Middle frontal gyrus (tissue), 1 donor: ENCODE data around the gene ATP8B2.

Source experiments
- DNase-seq: peaks from one replicate; pipeline ENCODE4 v3.0.0-alpha.2; 2015; ENCODE audit warnings: low spot score; ENCODE audit errors: extremely low spot score

The ATP8B2 gene

DNA sequence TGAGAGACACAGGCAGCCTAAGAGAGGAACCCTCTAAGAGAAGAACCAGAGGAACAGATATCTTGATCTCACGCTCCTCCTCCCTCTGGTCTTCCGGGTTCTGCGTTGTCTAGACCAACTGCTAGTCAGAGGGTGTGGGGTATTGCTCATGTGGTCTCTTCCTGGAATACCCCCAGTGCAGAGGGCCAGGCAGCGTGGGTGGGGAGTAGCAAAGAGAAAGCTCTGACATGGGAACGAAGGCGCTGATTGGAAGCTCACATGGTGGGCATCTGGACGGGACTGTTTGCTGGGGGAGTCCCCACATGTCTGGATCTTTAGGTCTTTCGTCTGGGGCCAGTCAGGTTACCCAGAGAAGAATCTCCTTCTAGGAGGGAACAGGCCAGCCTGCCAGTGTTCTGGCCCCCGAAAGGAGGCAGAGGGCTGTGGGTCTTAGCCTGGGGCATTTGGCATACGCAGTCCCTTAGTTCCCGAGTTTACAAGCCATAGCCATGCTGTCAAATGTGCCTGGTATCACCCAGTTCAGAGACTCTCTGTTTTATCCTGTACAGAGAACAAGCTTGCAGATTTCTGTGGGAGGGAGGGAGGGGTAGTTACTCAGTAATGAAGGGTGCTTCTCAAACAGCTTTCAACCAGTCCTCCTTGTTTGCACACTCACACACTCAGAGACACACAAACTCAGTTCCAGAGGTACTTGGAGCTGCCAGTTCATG lies 61.5 kb downstream of the ATP8B2 start:
- no peak for DNase-seq

DNA sequence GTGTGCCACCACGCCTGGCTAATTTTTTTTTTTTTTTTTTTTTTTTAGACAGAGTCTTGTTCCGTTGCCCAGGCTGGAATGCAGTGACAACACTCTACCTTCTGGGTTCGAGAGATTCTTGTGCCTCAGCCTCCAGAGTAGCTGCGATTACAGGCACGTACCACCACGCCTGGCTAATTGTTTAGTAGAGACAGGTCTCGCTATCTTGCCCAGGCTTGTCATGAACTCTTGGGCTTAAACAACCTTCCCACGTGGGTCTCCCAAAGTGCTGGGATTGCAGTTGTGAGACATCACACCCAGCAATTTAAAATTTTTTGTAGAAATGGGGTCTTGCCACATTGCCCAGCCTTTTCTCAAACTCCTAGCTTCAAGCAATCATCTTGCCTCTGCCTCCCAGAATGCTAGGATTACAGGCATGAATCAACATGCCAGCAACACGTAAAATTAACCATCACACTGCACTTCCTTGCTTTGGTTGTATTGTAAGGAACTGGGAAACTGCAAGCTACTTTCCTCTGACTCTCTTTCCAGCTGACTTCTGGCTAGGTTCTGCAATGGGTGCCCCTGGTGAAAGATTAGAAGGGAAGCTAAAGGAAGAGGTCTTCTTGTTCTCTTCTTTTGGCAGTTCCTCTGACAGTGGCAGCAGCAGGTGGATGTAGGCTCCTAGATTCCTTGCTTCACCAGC lies 65.9 kb downstream of the ATP8B2 start:
- DNase-seq, result no peak

DNA sequence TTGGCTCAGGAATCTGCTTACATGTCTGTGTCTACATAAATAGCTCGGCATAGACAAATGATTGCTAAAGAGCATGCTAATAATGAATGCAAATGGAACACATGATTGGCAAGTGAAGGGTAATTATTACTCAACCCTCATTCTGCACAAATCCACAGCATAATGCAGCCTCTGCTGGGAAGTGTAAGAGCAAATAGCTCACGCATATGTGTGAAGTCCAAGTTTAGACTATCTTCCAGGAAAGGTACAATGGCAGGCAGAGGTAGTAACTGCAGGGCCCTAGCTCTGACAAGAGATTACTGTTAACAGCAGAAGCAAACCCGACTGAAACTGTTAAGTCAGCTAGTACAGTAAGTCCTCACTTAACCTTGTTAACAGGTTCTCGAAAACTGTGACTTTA lies 72.8 kb downstream of the ATP8B2 start:
- no peak for DNase-seq

DNA sequence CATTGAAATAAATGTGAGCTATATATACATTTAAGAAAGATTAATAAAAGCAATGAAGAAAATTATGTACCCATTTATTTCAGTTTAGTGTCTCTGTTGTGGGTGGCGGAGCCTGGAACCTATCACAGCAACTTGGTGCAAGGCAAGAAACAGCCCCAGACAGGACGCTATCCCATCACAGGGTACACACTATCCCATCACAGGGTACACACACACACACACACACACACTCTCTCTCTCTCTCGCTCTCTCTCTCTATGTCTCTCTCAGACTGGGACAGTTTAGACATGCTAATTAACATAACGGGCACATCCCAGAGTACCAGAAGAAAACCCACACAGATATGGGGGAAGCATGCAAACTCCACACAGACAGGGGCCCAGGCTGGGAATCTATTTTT lies 73.4 kb downstream of the ATP8B2 start:
- DNase-seq, result no peak

DNA sequence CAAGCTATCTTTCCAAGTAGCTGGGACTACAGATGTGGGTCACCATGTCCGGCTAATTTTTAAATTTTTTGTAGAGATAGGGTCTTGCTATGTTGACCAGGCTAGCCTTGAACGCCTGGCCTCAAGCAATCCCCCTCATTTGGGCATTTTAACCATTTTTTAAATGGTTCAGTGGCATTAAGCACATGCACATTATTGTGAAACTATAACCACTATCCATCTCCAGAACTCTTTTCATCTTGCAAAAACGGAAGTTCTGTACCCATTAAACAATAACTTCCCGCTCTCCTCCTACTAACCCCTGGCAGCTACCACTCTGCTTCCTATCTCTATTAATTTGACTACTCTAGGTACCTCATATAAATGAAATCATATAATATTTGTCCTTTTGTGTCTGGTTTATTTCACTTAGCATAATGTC lies 75.1 kb downstream of the ATP8B2 start:
- DNase-seq, result no peak
